Fibroblast of gingiva (primary cell): ENCODE measurements around the gene EIF3B.
A peak's percentile ranks its signal among the peaks of the same experiment; 100 is the strongest.
"Not testable (repeated sequence)": the region's sequence is repeated elsewhere in the genome, so short reads cannot be mapped to it uniquely, and the experiment has no call there.

Experiments
- DNase-seq: peaks from one replicate; pipeline ENCODE4 v3.0.0-alpha.2; 2011; ENCODE audit warnings: low read depth

EIF3B gene

DNA sequence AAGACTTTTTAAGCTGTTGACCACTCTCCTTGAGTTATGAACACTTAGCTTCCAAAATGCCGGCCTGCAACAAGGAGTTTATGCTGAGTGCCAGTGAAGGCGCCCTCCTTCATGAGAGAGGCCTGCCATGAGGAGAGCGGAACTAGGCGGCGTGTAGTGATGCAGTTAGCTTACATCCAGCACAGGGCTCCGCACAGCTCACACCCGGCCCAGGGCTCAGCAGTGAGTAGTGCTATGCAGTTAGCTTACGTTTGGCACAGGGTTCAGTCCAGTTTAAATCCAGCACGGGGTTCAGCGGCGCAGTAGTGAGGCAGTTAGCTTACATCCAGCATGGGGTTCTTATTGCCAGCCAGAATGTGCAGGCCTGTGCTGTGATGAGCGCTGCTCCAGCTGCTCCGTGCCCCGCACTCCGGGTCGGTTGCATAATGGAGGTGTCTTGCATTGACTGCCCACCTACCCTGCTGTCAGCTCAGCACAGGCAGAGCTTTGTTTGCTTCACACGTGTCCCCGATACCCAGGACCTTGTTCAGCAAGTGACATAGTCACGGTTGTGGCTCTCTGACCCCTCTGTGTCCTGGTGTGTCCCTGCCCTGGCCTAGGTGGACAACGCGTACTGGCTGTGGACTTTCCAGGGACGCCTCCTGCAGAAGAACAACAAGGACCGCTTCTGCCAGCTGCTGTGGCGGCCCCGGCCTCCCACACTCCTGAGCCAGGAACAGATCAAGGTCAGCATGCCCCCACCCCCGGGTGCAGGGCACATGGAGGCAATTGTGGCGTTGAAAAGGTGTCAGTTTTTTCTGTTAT lies 21.9 kb downstream of the EIF3B start:
- DNase-seq = no peak

DNA sequence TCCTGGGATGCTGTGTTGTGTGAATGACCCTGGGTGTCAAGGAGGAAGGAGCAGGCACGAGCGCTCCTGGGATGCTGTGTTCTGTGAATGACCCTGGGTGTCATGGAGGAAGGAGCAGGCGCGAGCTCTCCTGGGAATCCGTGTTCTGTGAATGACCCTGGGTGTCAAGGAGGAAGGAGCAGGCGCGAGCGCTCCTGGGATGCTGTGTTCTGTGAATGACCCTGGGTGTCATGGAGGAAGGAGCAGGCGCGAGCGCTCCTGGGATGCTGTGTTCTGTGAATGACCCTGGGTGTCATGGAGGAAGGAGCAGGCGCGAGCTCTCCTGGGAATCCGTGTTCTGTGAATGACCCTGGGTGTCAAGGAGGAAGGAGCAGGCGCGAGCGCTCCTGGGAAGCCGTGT lies 22.9 kb downstream of the EIF3B start:
- not testable (repeated sequence) for DNase-seq

DNA sequence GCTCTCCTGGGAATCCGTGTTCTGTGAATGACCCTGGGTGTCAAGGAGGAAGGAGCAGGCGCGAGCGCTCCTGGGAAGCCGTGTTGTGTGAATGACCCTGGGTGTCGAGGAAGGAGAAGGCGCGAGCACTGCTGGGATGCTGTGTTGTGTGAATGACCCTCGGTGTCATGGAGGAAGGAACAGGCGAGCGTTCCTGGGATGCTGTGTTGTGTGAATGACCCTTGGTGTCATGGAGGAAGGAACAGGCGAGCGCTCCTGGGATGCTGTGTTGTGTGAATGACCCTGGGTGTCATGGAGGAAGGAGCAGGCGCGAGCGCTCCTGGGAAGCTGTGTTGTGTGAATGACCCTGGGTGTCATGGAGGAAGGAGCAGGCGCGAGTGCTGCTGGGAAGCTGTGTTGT lies 23.5 kb downstream of the EIF3B start:
- DNase-seq = not testable (repeated sequence)

DNA sequence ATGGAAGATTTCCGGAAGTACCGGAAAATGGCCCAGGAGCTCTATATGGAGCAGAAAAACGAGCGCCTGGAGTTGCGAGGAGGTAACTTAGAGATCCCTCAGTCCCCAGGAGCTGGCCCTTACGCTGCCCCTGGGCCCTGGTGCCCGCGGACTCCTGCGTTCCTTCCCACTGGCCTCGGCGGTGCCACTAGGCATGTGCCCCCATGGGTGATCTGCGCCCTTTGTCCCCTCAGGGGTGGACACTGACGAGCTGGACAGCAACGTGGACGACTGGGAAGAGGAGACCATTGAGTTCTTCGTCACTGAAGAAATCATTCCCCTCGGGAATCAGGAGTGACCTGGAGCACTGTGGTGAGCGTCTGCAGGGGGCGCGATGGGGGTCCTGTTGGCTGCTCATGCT lies 24.5 kb downstream of the EIF3B start:
- no peak for DNase-seq

DNA sequence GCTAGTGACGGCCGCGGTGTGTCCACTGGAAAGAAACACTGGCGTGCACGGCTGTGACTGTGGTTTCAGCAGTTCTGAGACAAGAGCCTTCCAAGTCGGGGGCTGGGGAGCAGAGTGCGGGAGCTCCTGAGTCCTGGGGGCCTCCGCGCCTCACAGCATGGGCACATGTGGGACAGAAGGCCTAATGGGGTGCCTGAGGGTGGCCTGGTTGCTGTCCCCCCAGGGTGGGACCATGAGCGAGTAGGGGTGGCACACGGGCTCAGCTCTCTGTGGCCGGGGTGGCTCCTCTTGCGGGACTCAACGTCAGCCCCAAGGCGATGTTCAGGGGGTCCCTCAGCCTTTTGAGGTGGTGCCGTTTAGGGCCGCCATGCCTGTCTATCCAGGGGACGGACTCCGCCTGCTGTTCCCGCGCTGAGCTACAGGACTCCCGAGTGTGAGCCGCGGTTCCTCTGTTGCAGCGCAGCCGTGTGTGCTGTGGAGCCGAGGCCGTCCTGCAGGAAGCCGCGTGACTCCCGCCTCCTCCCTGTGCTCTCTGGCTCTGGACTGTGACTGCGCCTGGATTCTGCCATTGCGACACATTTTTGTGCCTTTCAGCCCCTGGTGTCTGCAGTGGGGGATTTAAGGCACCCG lies 25.3 kb downstream of the EIF3B start:
- DNase-seq = no peak

DNA sequence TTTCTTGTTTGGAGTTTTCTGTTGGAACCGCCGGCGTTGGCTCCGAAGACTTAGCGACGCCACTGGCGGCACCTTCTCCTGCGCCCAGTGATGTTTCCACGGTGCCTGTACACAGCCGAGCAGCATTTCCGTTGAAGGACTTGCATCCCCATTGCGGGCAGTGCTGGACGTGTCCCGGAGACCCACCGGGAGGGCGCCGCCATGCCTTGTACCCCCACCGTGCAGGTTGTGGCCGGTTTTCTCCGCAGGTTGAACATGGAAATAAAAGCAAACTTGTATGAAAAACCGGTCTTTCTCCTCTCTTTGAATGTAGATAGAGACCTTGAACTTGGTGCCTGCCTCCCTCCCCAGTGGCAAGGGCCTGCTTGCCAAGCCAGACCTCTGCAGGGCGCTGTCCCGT lies 25.8 kb downstream of the EIF3B start:
- DNase-seq = no peak

DNA sequence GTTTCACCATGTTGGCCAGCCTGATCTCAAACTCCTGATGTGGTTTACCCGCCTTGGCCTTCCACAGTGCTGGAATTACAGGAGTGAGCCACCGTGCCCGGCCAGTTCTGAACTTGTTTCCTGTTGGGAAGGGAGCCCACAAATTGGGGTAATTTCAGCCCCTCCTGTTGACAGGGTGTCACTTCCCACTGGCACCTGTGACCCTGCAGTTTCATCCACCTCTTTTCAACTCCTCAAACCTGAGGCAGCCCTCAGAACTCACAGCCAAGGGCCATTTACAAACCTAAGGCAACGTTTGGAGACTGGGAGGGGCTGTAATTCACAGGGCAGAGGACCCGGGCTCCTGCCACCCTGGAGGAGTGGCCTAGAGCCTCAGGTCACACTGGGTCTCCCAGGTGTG lies 26.6 kb downstream of the EIF3B start:
- no peak for DNase-seq

DNA sequence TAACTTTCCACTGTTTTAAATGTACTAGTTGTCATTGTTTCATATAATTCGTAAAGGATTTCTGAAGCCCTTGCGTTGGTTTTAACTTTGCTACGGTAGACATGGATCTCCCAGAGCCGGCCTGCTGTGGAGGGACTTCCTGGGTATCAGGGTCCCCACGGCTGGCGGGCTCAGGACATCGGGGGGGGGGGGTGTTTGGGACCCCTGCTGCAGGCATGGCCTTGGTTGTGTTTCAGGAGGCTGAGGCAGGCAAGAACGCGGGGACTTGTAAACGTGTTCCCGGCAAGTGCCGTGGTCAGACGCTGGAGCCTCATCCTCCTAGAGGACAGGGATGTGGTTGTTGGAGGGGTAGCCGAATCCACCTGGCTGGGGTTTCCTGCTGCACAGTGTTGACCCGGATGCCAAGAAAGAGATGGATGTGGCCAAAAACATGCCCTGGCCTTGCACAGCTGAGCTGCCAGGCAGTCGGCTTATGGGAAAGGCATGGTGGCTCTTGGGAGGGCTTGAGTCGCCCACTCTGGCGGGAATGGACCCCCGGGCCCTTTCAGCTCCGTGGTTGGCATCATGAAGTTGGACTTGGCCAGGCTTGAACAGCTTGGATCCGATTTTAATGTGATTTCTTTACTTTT lies 27.4 kb downstream of the EIF3B start:
- no peak for DNase-seq

DNA sequence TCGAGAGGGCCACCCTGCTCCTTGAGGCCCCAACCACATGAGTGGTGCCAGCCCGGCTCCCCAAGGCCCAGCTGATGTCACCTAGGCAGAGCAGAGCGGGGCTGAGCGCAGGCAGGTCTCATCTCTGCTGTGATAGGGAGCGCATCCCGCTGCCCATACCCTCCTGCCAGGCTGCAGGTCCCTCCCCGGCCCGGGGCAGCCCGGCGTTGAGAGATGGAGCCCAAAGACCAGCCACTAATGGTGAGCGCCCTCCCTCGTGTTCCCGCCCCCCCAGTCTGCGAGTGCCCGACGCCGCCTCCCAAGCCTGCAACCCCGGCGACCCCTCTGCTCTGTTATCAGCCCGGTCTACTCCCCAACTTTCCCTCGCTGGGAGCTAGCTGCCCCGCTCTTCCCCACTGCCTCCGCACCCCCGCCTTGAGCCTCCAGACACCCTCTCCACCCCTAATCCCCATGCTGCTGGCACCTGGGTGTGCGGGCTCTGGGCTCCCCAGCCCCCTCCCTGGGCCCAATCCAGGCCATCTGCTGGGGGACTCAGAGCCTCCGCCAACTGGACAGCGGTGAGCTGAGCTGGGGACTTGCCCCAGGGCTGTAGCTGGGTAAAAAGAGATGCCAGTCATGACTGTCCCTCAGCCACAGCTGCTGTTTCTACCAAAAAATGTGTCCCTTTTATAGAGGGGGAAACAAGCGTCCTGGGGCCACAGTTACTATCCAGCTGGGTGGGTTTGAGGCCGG lies 29.1 kb downstream of the EIF3B start:
- no peak for DNase-seq

DNA sequence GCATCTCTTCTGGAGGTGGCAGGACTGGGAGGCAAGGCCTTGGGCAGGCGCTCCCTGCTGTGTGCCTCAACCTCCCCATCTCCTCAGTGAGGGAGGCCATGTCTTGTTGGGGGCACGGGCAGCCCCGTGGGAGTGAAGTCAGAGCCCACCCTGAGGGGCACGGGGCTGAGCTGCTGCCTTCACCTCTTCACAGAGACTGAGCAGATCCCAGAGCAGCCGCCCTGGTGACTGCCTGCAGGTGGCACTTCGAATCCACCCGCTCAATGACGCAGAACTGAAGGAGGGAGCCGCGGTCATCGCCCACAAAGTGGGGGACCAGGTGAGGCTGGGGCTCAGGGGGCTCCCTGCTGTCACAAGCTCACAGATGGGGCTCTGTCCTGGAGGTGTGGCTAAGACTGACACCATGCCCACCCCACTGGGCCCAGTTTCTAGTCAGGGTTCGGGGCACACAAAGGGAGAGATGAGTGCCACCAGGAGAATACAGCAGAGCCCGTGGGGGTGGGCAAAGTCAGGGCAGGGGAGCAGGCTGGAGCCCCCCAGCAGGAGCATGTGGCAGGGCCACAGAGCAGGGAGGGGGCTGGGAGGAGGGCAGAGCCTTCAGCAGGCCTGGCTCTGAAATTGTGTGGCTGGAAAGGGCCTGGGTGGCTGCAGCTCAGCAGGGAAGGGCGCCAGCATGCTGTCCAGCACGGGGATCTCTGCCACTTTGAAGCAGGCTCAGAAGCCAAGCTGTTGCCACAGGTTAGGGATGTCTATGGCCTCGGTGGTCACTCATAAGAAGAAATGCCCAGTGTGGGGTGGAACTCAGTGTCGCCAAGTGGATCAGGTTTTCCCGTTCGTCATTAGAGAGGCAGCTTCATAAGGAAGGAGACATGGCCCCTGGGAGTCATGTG lies 30.0 kb downstream of the EIF3B start:
- no peak for DNase-seq

DNA sequence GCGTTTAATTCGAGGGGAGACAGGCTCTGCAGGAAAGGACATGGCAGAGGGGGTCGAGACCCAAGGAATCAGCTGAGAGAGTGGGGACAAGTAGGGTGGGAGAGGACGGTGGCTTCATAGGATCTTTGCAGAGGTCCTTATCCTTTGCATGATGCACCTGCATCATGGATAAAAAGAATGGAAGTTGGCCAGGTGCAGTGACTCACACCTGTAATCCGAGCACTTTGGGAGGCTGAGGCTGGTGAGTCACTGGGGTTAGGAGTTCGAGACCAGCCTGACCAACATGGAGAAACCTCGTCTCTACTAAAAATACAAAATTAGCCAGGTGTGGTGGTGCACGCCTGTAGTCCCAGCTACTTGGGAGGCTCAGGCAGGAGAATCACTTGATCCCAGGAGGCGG lies 31.5 kb downstream of the EIF3B start:
- DNase-seq = not testable (repeated sequence)

DNA sequence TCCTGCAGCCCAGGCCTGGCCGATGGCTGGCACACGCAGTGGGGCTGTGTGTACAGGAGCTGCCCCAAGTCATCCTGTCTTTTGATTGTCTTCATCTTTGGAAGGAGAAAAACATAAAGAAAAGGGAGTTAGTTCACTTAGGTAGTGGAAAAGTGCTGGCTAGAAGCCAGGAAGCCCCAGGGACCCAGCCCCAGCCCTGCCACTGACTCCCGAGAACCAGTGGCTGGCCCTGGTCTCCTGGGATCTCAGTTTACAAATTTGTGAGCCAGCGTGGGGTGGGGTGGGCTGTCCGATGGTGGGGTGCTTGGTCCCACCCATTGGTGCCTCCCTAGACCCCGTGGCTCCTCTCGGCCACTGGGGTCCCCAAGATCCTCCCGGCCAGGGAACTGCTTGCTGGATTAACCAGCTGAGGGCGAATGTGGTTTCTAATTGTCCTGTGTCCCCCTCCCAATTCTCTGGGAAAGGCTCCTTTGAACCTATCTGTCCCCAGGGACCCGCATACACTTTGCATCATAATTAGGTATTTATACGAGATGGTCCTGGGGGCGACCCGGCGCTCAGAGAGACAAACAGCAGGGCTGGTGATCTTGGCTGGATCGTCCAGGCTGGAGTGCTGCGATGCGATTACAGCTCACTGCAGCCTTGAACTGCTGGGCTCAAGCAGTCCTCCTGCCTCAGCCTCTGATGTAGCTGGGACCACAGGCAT lies 32.5 kb downstream of the EIF3B start:
- no peak for DNase-seq

DNA sequence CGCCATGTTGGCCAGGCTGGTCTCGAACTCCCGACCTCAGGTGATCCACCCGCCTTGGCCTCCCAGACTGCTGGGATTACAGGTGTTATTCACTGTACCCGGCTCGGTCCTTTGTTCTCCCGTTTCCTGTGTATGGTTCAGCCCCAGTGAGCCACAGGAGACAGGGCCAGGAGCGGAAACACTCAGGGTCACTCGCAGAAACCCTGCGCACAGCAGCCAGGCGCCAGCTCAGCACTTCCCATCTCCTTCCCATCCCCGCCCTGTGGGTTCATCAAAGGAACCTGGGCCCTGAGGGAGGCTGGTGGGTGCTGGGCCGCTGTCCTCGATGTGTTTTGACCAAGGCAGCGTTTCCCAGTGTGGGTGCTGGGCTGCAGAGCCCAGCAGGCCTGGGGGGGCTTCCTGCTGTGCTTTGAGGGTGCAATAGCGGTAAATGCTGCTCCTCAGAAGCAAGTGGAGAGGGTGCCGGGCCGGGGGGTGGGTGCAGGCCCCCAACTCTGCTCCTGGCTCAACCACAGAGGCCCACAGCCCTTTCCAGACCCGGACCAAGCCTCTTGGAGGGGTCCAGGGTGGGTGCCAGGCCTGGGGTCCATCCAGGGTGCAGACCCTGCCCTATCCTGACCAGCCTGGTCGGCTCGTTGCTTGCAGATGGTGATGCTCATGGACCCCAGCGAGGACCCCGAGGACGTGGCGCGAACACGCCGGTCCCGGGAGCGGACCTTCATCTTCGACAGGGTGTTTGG lies 33.4 kb downstream of the EIF3B start:
- no peak for DNase-seq

DNA sequence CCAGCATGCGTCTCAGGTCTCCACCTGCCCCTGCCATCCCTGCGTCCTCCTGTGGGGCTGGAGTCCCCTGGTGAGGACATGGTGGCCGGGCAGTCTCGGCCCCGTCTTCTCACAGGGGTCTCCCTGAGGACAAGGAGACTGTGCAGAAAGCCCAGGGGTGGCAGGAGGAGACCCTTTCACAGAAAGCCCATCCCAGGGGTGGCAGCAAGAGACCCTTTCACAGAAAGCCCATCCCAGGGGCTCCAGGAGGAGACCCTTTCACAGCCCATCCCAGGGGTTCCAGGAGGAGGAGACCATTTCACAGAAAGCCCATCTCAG lies 34.0 kb downstream of the EIF3B start:
- DNase-seq = no peak

DNA sequence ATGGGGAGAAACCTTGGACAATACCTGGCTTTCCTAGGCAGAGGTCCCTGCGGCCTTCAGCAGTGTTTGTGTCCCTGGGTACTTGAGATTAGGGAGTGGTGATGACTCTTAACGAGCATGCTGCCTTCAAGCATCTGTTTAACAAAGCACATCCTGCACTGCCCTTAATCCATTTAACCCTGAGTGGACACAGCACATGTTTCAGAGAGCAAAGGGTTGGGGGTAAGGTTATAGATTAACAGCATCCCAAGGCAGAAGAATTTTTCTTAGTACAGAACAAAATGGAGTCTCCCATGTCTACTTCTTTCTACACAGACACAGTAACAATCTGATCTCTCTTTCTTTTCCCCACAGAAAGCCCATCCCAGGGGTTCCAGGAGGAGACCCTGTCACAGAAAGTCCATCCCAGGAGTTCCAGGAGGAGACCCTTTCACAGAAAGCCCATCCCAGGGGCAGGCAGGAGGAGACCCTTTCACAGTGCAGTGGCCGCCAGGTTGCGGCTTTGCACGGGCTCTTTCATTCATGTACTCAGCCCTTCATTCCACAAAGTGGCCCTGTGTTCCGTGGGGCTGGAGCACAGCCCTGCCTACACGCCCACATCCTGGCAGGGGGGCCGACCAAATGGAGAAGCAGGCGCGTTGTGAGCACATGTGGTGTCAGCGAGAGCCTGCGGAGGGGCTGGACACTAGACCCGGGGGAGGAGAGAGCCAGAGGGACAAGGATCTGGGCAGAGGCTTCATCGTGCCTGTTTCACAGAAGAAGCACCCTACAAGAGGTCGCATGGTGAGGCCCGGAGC lies 35.6 kb downstream of the EIF3B start:
- not testable (repeated sequence) for DNase-seq

DNA sequence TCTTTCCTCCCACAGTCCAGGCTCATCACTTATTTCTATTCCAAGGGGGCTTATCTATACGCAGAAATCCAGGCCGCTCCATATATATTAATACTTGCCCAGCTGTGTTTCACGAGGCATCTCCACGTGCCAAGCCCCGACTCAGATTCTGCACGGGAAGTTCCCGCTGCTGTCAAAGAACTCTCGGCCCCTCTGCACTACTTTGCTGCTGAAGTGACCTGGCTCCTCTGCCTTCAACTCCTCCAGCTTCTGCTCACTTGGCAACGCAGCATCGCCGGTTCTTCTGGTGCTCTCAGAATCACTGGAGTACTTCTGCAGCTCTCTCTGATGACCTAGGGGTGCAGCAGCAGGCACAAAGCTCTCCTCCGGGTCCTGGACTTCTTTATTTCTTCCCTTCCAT lies 39.1 kb downstream of the EIF3B start:
- no peak for DNase-seq

DNA sequence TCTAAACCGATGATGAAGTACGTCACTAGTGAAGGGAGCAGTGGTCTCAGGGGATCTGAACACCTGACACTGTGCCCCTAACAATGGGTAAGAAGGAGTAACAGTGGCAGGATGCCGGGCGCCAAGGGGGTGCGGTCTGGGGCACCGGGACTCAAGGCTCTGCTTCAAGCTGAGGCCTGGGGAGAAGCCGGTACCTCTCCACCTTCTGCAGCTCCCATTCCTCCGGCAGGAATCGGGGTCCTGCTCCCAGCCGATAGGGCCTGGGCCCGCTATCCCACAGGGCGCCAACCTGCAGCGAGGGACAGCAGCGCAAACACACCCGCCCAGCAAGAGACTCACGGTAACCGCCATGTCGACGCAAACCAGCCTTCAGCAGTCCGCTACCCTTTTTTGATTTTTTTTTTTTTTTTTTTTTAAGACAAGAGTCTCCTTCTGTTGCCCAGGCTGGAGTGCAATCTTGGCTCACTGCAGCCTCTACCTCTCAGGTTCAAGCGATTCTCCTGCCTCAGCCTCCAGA lies 40.0 kb downstream of the EIF3B start:
- no peak for DNase-seq

DNA sequence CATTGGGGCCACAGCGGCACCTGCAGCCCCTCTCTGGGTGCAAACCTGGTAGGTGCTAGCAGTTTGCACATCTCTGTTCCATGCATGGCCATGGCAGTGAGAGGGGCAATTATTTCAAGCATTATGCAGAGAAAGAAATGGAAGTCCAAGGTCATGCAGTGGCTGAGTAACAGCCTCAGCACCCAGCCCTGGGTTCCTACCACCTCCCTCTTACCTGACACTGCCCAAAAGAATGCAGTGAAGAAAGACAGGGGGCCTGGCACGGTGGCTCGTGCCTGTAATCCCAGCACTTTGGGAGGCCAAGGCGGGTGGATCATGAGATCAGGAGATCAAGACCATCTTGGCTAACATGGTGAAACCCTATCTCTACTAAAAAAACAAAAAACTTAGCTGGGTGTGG lies 43.9 kb downstream of the EIF3B start:
- no peak for DNase-seq

DNA sequence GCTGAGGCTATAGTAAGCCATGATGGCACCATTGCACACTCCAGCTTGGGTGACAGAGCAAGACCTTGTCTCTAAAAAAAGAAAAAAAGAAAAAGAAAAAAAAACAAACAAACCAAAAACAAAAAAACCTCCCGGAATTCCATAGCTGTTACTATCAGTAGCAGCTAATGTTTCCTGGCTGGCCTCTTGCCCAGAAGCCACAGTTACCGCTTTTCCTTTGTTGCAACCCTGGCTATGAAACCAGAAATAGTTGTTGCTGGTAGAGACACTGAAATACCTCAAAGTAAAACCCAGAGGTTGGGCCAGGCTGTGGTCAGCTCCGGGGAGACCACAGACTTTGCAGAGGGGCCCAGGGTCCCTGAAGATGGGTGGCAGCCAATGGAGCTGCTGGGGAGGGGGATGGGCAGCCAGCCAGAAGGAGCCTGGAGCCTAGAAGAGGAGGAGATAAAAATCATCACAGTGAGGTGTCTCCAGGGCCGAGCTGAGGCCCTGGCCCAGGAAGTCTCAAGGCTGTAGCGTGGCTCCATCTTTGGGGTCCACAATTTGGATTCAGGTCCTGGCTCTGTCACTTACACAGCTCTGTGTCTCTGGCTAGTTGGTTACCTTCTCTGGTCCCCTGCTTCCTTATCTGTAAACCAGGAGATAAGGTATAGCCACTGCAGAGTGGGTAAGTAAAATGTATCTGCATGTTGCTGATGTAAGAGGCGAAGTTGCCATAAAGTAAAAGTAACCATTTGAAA lies 45.4 kb downstream of the EIF3B start:
- peak; percentile 92 for DNase-seq
